Keratinocyte (primary cell): ENCODE results near the gene BABAM2.

ENCODE experiments used
- CTCF ChIP-seq, 3 experiments: IDR thresholded peaks in 1 of 3; conservative IDR thresholded peaks in 1 of 3; optimal IDR thresholded peaks in 1 of 3; 2 replicates in 2 of 3; 3 replicates in 1 of 3; pipeline versions ENCODE3 to v1.5.1; 2011; ENCODE audit warnings: low read length in 3 of 3, mild to moderate bottlenecking in 3 of 3, moderate library complexity in 2 of 3, control low read depth in 1 of 3, inconsistent platforms in 1 of 3; ENCODE audit not compliant: insufficient read depth in 2 of 3; ENCODE audit errors: extremely low read depth in 1 of 3
- EZH2 ChIP-seq: IDR thresholded peaks from one replicate; pipeline ENCODE4 v1.6.1; 2012; ENCODE audit warnings: inconsistent platforms, mild to moderate bottlenecking, low read length, moderate library complexity

GRCh38 chr2:28269019-28269784 is 378.7 kb downstream of the BABAM2 start:
- TF ChIP-seq CTCF (optimal IDR thresholded peaks at IDR 0.05 in 1 of 3, IDR thresholded peaks at IDR 0.05 in 1 of 3, conservative IDR thresholded peaks at IDR 0.05 in 1 of 3; ENCODE audit: extremely low read depth in 1 of 3, insufficient read depth in 2 of 3, low read length in 3 of 3): no peak
- TF ChIP-seq EZH2: no peak
